ENCODE results near the gene RGS19.

The RGS19 gene

DNA sequence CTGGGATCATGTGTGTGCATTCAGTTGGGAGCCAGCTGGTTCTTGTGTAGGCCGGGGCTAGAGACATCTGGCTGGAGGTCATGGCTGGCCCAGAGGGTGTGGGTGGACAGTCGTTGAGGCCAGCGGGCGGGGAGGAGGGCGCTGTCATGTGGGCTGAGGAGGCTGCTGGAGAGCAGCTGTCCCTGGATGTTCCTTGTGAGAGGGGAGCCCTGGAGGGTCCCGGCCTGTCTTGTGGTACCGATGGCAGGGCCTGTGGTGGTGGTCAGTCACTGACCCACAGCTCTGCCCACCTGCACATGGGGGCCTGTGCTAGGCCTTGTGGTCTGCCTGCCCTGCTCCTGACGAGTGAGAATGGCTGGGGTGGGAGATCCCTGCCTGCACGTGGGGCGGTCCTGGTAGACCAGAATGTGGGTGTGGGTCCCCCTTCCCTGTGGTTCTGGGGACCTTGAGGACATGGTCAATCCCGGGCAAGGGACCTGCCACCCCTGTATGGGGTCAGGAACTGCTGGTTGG is 45.3 kb downstream of the RGS19 start:
- ChIA-PET POLR2A (no interaction called here), CTCF (interaction anchor here (0.9 to 1.7 kb wide), 4 partner anchors 23 to 87 kb away, joined by 3 to 5 read pairs (median 3); partner anchors contain the start of gene SAMD10)
- DNase-seq (ENCODE audit: low read depth, low spot score), result no peak
- TF ChIP-seq, protein P1, sequence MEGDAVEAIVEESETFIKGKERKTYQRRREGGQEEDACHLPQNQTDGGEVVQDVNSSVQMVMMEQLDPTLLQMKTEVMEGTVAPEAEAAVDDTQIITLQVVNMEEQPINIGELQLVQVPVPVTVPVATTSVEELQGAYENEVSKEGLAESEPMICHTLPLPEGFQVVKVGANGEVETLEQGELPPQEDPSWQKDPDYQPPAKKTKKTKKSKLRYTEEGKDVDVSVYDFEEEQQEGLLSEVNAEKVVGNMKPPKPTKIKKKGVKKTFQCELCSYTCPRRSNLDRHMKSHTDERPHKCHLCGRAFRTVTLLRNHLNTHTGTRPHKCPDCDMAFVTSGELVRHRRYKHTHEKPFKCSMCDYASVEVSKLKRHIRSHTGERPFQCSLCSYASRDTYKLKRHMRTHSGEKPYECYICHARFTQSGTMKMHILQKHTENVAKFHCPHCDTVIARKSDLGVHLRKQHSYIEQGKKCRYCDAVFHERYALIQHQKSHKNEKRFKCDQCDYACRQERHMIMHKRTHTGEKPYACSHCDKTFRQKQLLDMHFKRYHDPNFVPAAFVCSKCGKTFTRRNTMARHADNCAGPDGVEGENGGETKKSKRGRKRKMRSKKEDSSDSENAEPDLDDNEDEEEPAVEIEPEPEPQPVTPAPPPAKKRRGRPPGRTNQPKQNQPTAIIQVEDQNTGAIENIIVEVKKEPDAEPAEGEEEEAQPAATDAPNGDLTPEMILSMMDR (IDR thresholded peaks at IDR 0.05; ENCODE audit: insufficient read depth, low read length, missing control alignments), result no peak
- no peak overlapping the region for H3K4me3 ChIP-seq (ENCODE audit: low read depth, low read length)

DNA sequence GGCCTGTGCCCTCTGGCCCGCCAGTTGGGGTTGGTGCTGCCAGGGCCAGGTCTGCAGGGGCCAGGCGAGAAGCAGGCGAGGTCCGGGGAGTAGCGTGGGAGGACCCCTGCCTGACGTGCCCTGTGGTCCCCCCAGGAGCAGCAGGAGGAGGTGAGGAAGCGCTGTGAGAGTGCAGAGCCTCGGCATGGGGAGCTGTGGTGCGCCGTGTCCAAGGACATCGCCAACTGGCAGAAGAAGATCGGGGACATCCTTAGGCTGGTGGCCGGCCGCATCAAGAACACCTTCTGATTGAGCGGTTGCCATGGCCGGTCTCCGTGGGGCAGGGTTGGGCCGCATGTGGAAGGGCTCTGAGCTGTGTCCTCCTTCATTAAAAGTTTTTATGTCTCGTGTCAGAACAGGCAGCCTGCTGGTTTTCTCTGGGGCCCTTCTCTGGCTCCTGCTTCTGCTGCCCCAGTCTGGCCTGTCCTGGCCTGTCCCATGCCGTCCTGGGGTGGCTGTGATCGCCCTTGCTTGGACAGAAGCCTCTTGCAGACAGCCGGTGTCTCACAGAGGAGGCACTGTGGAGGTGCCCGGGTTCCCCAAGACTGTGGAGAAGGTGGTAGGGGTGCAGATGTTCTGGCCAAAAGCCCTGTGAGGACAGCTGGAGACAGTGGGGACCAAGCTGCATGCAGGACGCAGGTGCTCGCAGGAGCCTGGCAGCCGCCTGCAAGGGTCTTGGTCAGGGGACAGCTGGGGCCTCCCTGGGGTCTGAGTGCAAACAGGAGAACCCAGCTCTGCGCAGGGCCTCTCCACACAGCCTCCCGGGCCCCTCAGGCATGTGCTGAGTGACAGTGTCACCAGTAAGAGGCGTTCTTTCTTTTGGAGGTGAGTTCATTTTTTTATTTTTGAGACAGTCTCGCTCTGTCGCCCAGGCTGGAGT is 46.4 kb downstream of the RGS19 start:
- ChIA-PET CTCF (interaction anchor here (0.9 to 1.7 kb wide), 4 partner anchors 24 to 88 kb away, joined by 3 to 5 read pairs (median 3); no protein-coding TSS in a partner anchor), POLR2A (no interaction called here)
- no peak for DNase-seq (ENCODE audit: low read depth, low spot score)
- TF ChIP-seq, protein P1 (IDR thresholded peaks at IDR 0.05; ENCODE audit: insufficient read depth, low read length, missing control alignments), result no peak
- no peak overlapping the region for H3K4me3 ChIP-seq (ENCODE audit: low read depth, low read length)

DNA sequence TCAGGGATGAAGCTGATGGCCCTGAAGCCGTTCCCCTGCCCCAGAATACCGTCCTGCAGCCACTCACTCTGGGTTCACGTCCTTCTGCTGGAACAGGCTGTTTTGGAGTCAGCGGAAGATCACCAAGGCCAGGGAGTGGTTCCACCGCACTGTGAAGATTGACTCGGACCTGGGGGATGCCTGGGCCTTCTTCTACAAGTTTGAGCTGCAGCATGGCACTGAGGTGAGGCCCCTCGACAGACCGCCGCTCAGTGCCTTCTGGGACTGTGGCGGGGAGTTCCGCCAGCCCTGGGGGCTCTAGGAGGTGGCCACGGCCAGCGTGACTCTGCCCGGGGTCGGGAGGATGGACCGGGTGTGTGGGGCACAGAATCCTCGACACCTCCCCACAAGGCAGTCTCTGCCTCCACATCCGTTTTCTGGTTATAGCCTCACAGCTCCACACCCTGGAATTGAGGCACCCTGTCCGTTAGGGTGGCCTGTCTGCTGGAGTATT is 47.5 kb downstream of the RGS19 start:
- TF ChIP-seq, protein P1 (IDR thresholded peaks at IDR 0.05; ENCODE audit: insufficient read depth, low read length, missing control alignments), result no peak
- no peak overlapping the region for H3K4me3 ChIP-seq (ENCODE audit: low read depth, low read length)
- POLR2A ChIA-PET, result no interaction called here
- no peak for DNase-seq (ENCODE audit: low read depth, low spot score)
- CTCF ChIA-PET, result interaction anchor here (1.5 to 2.7 kb wide), 2 partner anchors 8 to 25 kb away, joined by 3 to 12 read pairs; no protein-coding TSS in a partner anchor

DNA sequence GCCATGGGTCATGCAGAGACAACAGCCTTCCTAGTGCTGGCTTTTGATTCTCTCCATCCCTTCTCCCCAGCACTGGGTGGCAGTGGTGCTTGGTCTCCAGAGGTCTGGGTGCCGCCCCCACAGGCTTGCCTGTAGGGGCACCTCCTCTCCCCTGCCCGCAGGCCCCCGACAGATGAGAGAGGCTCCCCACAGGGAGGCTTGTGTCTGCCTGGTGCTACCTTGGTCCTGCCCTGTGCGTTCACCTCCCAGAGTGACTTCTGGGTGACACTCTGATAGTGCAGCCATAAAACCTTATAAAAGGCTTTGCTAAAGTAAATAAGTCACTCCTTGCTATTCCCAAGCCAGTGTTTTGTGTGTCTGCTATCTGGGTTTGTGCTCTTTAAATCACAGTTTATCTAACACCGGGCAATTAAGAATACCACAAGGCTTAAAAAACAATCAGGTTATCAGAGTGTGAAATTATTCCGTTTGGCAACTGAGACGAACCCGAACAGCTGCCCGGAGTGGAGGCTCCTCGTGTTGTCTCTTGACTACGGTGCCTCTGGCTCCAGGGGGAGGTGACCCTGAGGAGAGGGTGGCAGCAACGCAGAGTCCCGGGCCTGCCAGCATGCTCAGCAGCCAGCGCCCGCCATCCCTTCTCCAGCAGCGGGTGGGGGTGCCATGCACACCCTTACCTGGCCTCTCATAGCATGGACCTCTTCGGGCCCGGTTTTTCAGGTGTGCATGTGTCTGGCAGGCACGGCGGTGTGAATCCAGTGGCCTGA is 48.8 kb downstream of the RGS19 start:
- TF ChIP-seq, protein P1 (IDR thresholded peaks at IDR 0.05; ENCODE audit: insufficient read depth, low read length, missing control alignments), result no peak
- CTCF ChIA-PET, result interaction anchor here (2.7 kb wide), 1 partner anchor 9 kb away, joined by 12 read pairs; no protein-coding TSS in a partner anchor
- DNase-seq (ENCODE audit: low read depth, low spot score), result no peak
- no peak overlapping the region for H3K4me3 ChIP-seq (ENCODE audit: low read depth, low read length)
- POLR2A ChIA-PET, result no interaction called here

DNA sequence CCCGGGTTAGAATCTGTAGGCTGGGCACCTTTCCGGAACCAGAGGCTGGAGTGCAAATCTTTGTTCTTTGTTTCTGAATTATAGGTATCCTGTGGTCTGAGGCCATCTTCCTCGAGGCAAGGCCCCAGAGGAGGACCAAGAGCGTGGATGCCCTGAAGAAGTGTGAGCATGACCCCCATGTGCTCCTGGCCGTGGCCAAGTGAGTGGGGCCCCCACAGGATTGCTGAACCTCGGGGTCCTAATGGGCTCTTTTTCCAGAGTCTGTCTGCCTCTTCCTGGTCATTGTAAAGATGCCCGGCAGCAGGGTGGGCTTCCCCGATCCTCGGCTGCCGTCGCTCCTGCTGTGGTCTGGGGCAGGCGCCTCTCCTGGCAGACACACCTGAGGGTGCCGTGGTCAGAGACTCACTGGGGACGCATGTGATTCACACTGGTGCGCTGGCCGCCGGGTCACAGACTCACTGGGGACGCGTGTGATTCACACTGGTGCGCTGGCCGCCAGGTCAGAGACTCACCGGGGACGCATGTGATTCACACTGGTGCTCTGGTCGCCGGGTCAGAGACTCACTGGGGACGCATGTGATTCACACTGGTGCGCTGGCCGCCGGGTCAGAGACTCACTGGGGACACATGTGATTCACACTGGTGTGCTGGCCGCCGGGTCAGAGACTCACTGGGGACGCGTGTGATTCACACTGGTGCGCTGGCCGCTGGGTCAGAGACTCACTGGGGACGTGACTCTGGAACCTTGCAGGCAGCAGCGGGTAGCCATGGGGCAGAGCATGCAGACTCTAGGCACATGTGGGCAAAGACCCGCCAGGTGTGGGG is 49.8 kb downstream of the RGS19 start:
- TF ChIP-seq, protein P1 (IDR thresholded peaks at IDR 0.05; ENCODE audit: insufficient read depth, low read length, missing control alignments), result no peak
- H3K4me3 ChIP-seq (ENCODE audit: low read depth, low read length), result no peak overlapping the region
- ChIA-PET CTCF (interaction anchor here (2.7 kb wide), 1 partner anchor 10 kb away, joined by 12 read pairs; no protein-coding TSS in a partner anchor), POLR2A (no interaction called here)
- no peak for DNase-seq (ENCODE audit: low read depth, low spot score)

All from AG04449 (cell line).